ENCODE results near the gene DNAI1. TPM values are rescaled to one million over a fixed set of nuclear protein-coding genes. Genes with fewer than 3 reads are reported as not detected.
A peak's percentile ranks its signal among the peaks of the same experiment; 100 is the strongest.

DNAI1 gene
- total RNA-seq, 2 donors from 2014 or later = 2.5 to 4.1 TPM

DNA sequence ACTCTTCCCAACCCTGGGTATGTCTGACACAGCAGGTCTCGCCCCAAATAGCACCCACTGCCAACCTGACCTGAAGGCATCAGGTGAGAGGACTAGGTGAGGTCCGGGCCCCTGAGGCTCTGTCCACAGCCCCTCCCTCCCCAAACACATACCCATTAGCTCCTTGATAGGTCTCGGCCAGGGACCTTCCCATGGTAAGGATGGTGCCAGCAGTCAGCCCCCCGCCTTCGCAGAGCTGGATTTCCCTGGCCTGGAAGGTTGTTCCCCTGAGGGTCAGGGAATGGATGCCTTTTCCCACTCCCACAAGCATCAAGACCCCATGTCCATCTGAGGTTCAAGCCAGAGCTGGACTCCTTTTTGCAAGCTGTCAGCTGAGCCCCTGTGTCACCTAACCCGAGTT is 61.5 kb downstream of the DNAI1 start:
- H3K9me3 Mint-ChIP-seq = no peaks in the 10 kb centered on the region

GRCh38 chr9:34520505-34521385 is 62.1 kb downstream of the DNAI1 start:
- H3K4me1 Mint-ChIP-seq = peaks cover 6% of the 10 kb centered on the region
- no peak for DNase-seq
- TF ChIP-seq, protein P1, sequence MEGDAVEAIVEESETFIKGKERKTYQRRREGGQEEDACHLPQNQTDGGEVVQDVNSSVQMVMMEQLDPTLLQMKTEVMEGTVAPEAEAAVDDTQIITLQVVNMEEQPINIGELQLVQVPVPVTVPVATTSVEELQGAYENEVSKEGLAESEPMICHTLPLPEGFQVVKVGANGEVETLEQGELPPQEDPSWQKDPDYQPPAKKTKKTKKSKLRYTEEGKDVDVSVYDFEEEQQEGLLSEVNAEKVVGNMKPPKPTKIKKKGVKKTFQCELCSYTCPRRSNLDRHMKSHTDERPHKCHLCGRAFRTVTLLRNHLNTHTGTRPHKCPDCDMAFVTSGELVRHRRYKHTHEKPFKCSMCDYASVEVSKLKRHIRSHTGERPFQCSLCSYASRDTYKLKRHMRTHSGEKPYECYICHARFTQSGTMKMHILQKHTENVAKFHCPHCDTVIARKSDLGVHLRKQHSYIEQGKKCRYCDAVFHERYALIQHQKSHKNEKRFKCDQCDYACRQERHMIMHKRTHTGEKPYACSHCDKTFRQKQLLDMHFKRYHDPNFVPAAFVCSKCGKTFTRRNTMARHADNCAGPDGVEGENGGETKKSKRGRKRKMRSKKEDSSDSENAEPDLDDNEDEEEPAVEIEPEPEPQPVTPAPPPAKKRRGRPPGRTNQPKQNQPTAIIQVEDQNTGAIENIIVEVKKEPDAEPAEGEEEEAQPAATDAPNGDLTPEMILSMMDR (conservative IDR thresholded peaks at IDR 0.05) = no peak
- H3K27ac Mint-ChIP-seq = no peak overlapping the region
- H3K9me3 Mint-ChIP-seq = no peaks in the 10 kb centered on the region
- WGBS, 2 experiments (ENCODE audit: insufficient coverage in 1 of 2, insufficient read length in 1 of 2) = 93 to 95% methylated on average over 3 to 6 of the region's 6 CpGs
- Histone ChIP-seq H3K4me3 (ENCODE audit: low read length) (no peak overlapping the region), H3K4me1 (ENCODE audit: control insufficient read depth, insufficient read depth, low read length) (no peaks in the 10 kb centered on the region), H3K27me3 (ENCODE audit: control insufficient read depth, insufficient read depth, low read length, poor library complexity, severe bottlenecking) (peaks cover 47% of the 10 kb centered on the region), H3K36me3 (ENCODE audit: control insufficient read depth, insufficient read depth, low read length) (no peaks in the 10 kb centered on the region), H3K9ac (ENCODE audit: extremely low read depth, low read length, poor library complexity, severe bottlenecking) (no peak overlapping the region), H3K27ac (ENCODE audit: low read depth, low read length) (no peak overlapping the region), H3K9me3 (ENCODE audit: control insufficient read depth, low read length) (no peaks in the 10 kb centered on the region)
- H3K4me3 Mint-ChIP-seq = peak overlapping the region; percentile 69
- H3K36me3 Mint-ChIP-seq (ENCODE audit: low read depth) = no peaks in the 10 kb centered on the region
- H3K27me3 Mint-ChIP-seq (ENCODE audit: insufficient read depth) = peaks cover 36% of the 10 kb centered on the region

More for the DNA sequence above, 61.5 kb downstream of the DNAI1 start:
- peaks cover 40% of the 10 kb centered on the region for H3K27me3 ChIP-seq (ENCODE audit: control insufficient read depth, insufficient read depth, low read length, poor library complexity, severe bottlenecking)
- no peaks in the 10 kb centered on the region for H3K9me3 ChIP-seq (ENCODE audit: control insufficient read depth, low read length)
- WGBS, 2 experiments (ENCODE audit: insufficient coverage in 1 of 2, insufficient read length in 1 of 2) = 90% methylated on average over 4 to 6 of the region's 6 CpGs
- H3K36me3 Mint-ChIP-seq (ENCODE audit: low read depth) = no peaks in the 10 kb centered on the region
- H3K9ac ChIP-seq (ENCODE audit: extremely low read depth, low read length, poor library complexity, severe bottlenecking) = no peak overlapping the region
- peaks cover 6% of the 10 kb centered on the region for H3K4me1 Mint-ChIP-seq
- H3K4me1 ChIP-seq (ENCODE audit: control insufficient read depth, insufficient read depth, low read length) = no peaks in the 10 kb centered on the region
- H3K27me3 Mint-ChIP-seq (ENCODE audit: insufficient read depth) = peaks cover 31% of the 10 kb centered on the region
- no peak overlapping the region for H3K4me3 ChIP-seq (ENCODE audit: low read length)
- TF ChIP-seq, protein P1 (conservative IDR thresholded peaks at IDR 0.05) = no peak
- H3K27ac ChIP-seq (ENCODE audit: low read depth, low read length) = no peak overlapping the region
- no peak overlapping the region for H3K4me3 Mint-ChIP-seq
- no peak for DNase-seq
- H3K27ac Mint-ChIP-seq = no peak overlapping the region
- no peaks in the 10 kb centered on the region for H3K36me3 ChIP-seq (ENCODE audit: control insufficient read depth, insufficient read depth, low read length)

DNA sequence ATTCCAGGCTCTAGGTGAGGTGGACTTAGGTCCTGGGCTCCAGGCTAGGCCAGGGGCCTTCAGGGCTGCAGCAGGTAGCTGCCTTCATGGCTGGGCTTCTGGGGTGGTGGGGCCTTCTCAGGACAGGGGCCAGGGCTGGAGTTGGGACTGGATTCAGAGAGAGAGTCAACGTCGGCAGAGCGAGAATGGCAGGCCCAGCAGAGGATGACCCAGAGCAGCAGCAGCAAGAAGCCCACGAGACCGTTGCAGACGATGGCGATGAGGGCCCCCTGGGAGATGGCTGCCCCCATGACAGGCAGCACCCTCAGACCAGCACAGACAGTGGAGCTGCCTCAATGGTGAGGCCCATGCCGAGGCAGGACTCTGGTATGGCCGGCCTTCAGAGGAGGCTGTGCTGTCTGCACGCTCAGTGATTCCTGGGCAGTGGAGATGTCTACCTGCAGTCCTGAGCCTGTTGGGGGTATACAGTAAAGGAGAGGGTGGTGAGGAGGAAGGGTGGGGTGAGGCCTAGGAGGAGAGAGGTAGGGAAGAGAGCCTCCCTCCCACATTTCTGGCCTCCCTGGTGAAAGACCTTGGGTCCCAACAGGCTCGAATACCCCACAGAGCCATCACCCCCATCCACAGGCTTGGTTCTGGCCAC is 62.9 kb downstream of the DNAI1 start:
- TF ChIP-seq, protein P1 (conservative IDR thresholded peaks at IDR 0.05) = no peak
- 95 to 97% methylated on average over 9 to 11 of the region's 11 CpGs for WGBS, 2 experiments (ENCODE audit: insufficient coverage in 1 of 2, insufficient read length in 1 of 2)
- Histone ChIP-seq H3K4me3 (ENCODE audit: low read length) (no peak overlapping the region), H3K27me3 (ENCODE audit: control insufficient read depth, insufficient read depth, low read length, poor library complexity, severe bottlenecking) (peaks cover 52% of the 10 kb centered on the region), H3K9ac (ENCODE audit: extremely low read depth, low read length, poor library complexity, severe bottlenecking) (no peak overlapping the region), H3K36me3 (ENCODE audit: control insufficient read depth, insufficient read depth, low read length) (no peaks in the 10 kb centered on the region), H3K9me3 (ENCODE audit: control insufficient read depth, low read length) (no peaks in the 10 kb centered on the region), H3K4me1 (ENCODE audit: control insufficient read depth, insufficient read depth, low read length) (no peaks in the 10 kb centered on the region), H3K27ac (ENCODE audit: low read depth, low read length) (no peak overlapping the region)
- H3K27ac Mint-ChIP-seq = no peak overlapping the region
- no peaks in the 10 kb centered on the region for H3K9me3 Mint-ChIP-seq
- H3K36me3 Mint-ChIP-seq (ENCODE audit: low read depth) = no peaks in the 10 kb centered on the region
- no peak for DNase-seq
- H3K4me1 Mint-ChIP-seq = peaks cover 6% of the 10 kb centered on the region
- peaks cover 36% of the 10 kb centered on the region for H3K27me3 Mint-ChIP-seq (ENCODE audit: insufficient read depth)
- peak overlapping the region; percentile 69 for H3K4me3 Mint-ChIP-seq

All from endodermal cell (in vitro differentiated cells).